ENCODE data around the gene KRI1. TPM values are rescaled to one million over a fixed set of nuclear protein-coding genes. Genes with fewer than 3 reads are reported as not detected.
"Not testable (repeated sequence)": the region's sequence is repeated elsewhere in the genome, so short reads cannot be mapped to it uniquely, and the experiment has no call there.

KRI1 gene
- total RNA-seq, 8 experiments from 2014 or later = 6.8 to 44.1 (median 12.1) TPM

DNA sequence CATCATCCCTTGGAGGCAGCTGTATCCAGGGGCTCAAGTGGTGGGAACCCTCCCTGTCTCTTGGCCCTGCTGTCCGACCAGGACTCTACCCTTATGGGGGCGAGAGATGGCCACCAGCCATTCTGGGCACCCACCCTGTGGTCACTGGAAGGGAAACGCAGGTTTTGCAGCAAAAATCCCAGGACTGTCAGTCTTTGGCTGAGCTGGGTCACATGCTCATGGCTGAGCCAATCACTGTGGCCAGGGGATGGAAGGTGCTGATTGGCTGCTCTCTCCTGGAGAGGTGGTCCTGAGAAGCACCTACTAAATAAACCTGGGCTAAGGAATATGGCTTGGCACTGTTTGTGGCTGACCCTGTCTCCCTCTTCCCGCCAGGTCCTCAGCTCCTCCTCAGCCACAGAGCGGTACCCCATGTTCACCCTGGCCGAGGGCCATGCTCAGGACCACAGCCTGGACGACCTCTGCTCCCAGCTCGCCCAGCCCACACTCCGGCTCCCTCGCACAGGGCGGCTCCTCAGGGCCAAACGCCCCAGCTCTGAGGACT is 13.2 kb downstream of the KRI1 start:
- WGBS, 10 experiments = 73 to 100% (median 91%) methylated on average over 1 to 3 of the region's 12 CpGs; no CpG with 5 or more reads in 4 of the 10 experiments
- no peaks in the 10 kb centered on the region for H3K4me1 ChIP-seq (replicated peaks in 1 of 2)
- H3K4me3 ChIP-seq = no peak overlapping the region
- in situ Hi-C loops (cut with MboI; ENCODE audit: low pct_unique_long_range_greater_than_20kb in 2 of 9, low sequenced_read_pairs in 9 of 9, unreplicated experiment in 9 of 9) = no loop called here
- peak; percentile 16 to 68 (median 42) for ATAC-seq (replicated peaks in 6 of 8)
- no peak overlapping the region for H3K27ac ChIP-seq

GRCh38 chr19:10551698-10552301 is 14.0 kb downstream of the KRI1 start:
- H3K4me1 ChIP-seq (replicated peaks in 1 of 2) = no peaks in the 10 kb centered on the region
- ATAC-seq (replicated peaks in 6 of 8) = peak in 5 of 8 experiments; percentile 3 to 47 (median 13)
- no peak overlapping the region for H3K4me3 ChIP-seq
- WGBS, 10 experiments = 92 to 100% methylated on average over 1 to 4 of the region's 12 CpGs; no CpG with 5 or more reads in 8 of the 10 experiments
- H3K27ac ChIP-seq = no peak overlapping the region
- in situ Hi-C loops (cut with MboI; ENCODE audit: low pct_unique_long_range_greater_than_20kb in 2 of 9, low sequenced_read_pairs in 9 of 9, unreplicated experiment in 9 of 9) = no loop called here

GRCh38 chr19:10551006-10551405 is 14.8 kb downstream of the KRI1 start:
- ATAC-seq (replicated peaks in 6 of 8); H3K4me1 ChIP-seq (replicated peaks in 1 of 2); H3K27ac ChIP-seq; H3K4me3 ChIP-seq; in situ Hi-C loops (cut with MboI; ENCODE audit: low pct_unique_long_range_greater_than_20kb in 2 of 9, low sequenced_read_pairs in 9 of 9, unreplicated experiment in 9 of 9): not testable (repeated sequence)
- 83 to 100% (median 95%) methylated on average over 1 to 4 of the region's 9 CpGs; no CpG with 5 or more reads in 5 of the 10 experiments for WGBS, 10 experiments

- Histone ChIP-seq H3K4me3 (no peak overlapping the region), H3K4me1 (replicated peaks in 1 of 2) (no peaks in the 10 kb centered on the region), H3K27ac (no peak overlapping the region)
- no peak for ATAC-seq (replicated peaks in 6 of 8)
- 92 to 100% (median 100%) methylated on average over 2 to 4 of the region's 6 CpGs; no CpG with 5 or more reads in 5 of the 10 experiments for WGBS, 10 experiments
- in situ Hi-C loops (cut with MboI; ENCODE audit: low pct_unique_long_range_greater_than_20kb in 2 of 9, low sequenced_read_pairs in 9 of 9, unreplicated experiment in 9 of 9) = no loop called here
Measured at GRCh38 chr19:10550336-10550735, 15.5 kb downstream of the KRI1 start.

DNA sequence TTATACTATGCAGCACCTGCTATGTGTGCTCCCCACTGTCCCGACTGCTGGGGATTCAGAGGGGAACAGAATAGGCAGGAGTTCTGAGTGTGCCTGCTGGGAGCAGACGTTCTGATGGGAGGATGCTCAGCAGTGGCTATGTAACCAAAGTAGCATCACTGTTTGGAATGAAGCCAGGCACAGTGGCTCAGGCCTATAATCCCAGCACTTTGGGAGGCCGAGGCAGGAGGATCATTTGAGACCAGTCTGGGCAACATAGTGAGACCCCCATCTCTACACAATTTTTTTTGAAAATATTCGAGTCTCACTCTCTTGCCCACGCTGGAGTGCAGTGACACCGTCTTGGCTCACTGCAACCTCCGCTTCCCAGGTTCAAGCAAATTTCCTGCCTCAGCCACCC is 16.1 kb downstream of the KRI1 start:
- Histone ChIP-seq H3K4me1 (replicated peaks in 1 of 2) (peaks cover 2 to 4% of the 10 kb centered on the region in 2 donors), H3K4me3 (no peak overlapping the region), H3K27ac (no peak overlapping the region)
- no peak for ATAC-seq (replicated peaks in 6 of 8)
- in situ Hi-C loops (cut with MboI; ENCODE audit: low pct_unique_long_range_greater_than_20kb in 2 of 9, low sequenced_read_pairs in 9 of 9, unreplicated experiment in 9 of 9) = no loop called here
- WGBS, 10 experiments = 80 to 100% (median 83%) methylated on average over 1 to 2 of the region's 7 CpGs; no CpG with 5 or more reads in 7 of the 10 experiments

GRCh38 chr19:10548746-10549276 is 17.0 kb downstream of the KRI1 start:
- in situ Hi-C loops (cut with MboI; ENCODE audit: low pct_unique_long_range_greater_than_20kb in 2 of 9, low sequenced_read_pairs in 9 of 9, unreplicated experiment in 9 of 9) = no loop called here
- H3K4me1 ChIP-seq (replicated peaks in 1 of 2) = peaks cover 6 to 8% of the 10 kb centered on the region in 2 donors
- no peak overlapping the region for H3K27ac ChIP-seq
- WGBS, 10 experiments = 93 to 100% (median 100%) methylated on average over 2 to 5 of the region's 18 CpGs; no CpG with 5 or more reads in 5 of the 10 experiments
- ATAC-seq (replicated peaks in 6 of 8) = no peak
- no peak overlapping the region for H3K4me3 ChIP-seq

GRCh38 chr19:10546817-10547216 is 19.0 kb downstream of the KRI1 start:
- in situ Hi-C loops (cut with MboI; ENCODE audit: low pct_unique_long_range_greater_than_20kb in 2 of 9, low sequenced_read_pairs in 9 of 9, unreplicated experiment in 9 of 9) = no loop called here
- WGBS, 10 experiments = 90 to 100% methylated on average over 2 to 3 of the region's 17 CpGs; no CpG with 5 or more reads in 8 of the 10 experiments

GRCh38 chr19:10544753-10545251 is 21.0 kb downstream of the KRI1 start:
- no peak for ATAC-seq (replicated peaks in 6 of 8)
- no peak overlapping the region for H3K27ac ChIP-seq

More at GRCh38 chr19:10546817-10547216, 19.0 kb downstream of the KRI1 start:
- Histone ChIP-seq H3K4me1 (replicated peaks in 1 of 2) (peaks cover 6 to 8% of the 10 kb centered on the region in 2 donors), H3K4me3 (no peak overlapping the region), H3K27ac (no peak overlapping the region)
- ATAC-seq (replicated peaks in 6 of 8) = no peak

DNA sequence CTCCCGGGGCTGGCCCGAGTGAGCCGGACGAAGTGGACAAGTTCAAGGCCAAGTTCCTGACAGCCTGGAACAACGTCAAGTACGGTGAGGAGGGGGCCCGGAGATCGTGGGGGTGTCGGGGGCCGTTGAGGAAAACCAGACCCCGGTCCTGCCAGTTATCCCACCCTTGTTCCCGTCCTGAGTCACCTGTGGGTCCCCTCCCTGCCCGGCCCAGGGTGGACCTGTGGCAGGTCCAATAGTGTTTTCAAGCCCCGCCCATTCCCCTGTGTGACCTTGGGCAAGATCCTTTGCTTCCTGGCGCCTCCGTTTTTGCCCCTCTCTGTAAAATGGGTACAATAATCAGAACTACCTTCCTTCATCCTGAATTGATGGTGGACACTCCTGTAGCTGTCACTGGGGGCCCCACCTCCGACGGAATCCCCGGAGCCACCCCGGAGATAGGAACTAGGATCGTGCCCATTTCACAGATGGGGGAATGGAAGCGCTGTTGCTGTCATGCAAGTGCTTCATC is 21.5 kb downstream of the KRI1 start:
- Histone ChIP-seq H3K4me1 (replicated peaks in 1 of 2) (peaks cover 6 to 8% of the 10 kb centered on the region in 2 donors), H3K27ac (peak overlapping the region; percentile 73 to 86), H3K4me3 (peak overlapping the region; percentile 87 to 97 (median 96))
- WGBS, 10 experiments = 17 to 82% (median 80%) methylated on average over 1 to 4 of the region's 22 CpGs; no CpG with 5 or more reads in 7 of the 10 experiments
- in situ Hi-C loops (cut with MboI; ENCODE audit: low pct_unique_long_range_greater_than_20kb in 2 of 9, low sequenced_read_pairs in 9 of 9, unreplicated experiment in 9 of 9) = no loop called here
- ATAC-seq (replicated peaks in 6 of 8) = peak in 5 of 8 experiments; percentile 2 to 24 (median 7)

More at GRCh38 chr19:10544753-10545251, 21.0 kb downstream of the KRI1 start:
- 0 to 74% (median 60%) methylated on average over 1 to 7 of the region's 23 CpGs; no CpG with 5 or more reads in 7 of the 10 experiments for WGBS, 10 experiments
- H3K4me3 ChIP-seq = peak overlapping the region; percentile 87 to 97 (median 96)
- in situ Hi-C loops (cut with MboI; ENCODE audit: low pct_unique_long_range_greater_than_20kb in 2 of 9, low sequenced_read_pairs in 9 of 9, unreplicated experiment in 9 of 9) = no loop called here
- H3K4me1 ChIP-seq (replicated peaks in 1 of 2) = peaks cover 6 to 8% of the 10 kb centered on the region in 2 donors

GRCh38 chr19:10543420-10544241 is 22.2 kb downstream of the KRI1 start, which contains the start of gene ATG4D:
Gene ATG4D (plus strand): TSS chr19:10543904. CDS start chr19:10544091, 187 bp downstream.
- peak; percentile 82 to 92 (median 85) for ATAC-seq (replicated peaks in 6 of 8)
- Histone ChIP-seq H3K27ac (peak within 1 kb of the TSS; percentile 73 to 86), H3K4me1 (replicated peaks in 1 of 2) (peaks cover 6 to 8% of the 10 kb centered on the region in 2 donors), H3K4me3 (peak within 1 kb of the TSS; percentile 87 to 97 (median 96))
- in situ Hi-C loops (cut with MboI; ENCODE audit: low pct_unique_long_range_greater_than_20kb in 2 of 9, low sequenced_read_pairs in 9 of 9, unreplicated experiment in 9 of 9) = no loop called here
- WGBS, 10 experiments = 39 to 50% (median 50%) methylated on average over 1 to 3 of the region's 79 CpGs; no CpG with 5 or more reads in 7 of the 10 experiments

DNA sequence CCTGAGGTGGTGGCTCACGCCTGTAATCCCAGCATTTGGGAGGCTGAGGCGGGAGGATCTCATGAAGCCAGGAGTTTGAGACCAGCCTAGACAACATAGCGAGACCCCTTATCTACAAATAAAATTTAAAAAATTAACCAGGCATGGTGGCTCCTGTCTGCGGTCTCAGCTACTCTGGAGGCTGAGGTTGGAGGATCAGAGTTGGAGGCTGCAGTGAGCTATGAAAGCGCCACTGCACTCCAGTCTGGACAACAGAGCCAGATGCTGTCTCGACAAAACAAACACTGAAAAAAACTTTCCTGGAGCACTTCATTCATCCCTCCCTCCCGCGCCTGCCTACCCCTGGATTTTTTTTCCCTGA is 22.8 kb downstream of the KRI1 start:
- ATAC-seq (replicated peaks in 6 of 8) = no peak
- H3K27ac ChIP-seq = no peak overlapping the region

GRCh38 chr19:10539016-10539415 is 26.8 kb downstream of the KRI1 start:
- H3K4me3 ChIP-seq; H3K27ac ChIP-seq; H3K4me1 ChIP-seq (replicated peaks in 1 of 2); ATAC-seq (replicated peaks in 6 of 8); in situ Hi-C loops (cut with MboI; ENCODE audit: low pct_unique_long_range_greater_than_20kb in 2 of 9, low sequenced_read_pairs in 9 of 9, unreplicated experiment in 9 of 9): not testable (repeated sequence)
- 67 to 100% methylated on average over 1 to 2 of the region's 9 CpGs; no CpG with 5 or more reads in 8 of the 10 experiments for WGBS, 10 experiments

More for the DNA sequence above, 22.8 kb downstream of the KRI1 start:
- in situ Hi-C loops (cut with MboI; ENCODE audit: low pct_unique_long_range_greater_than_20kb in 2 of 9, low sequenced_read_pairs in 9 of 9, unreplicated experiment in 9 of 9) = no loop called here
- WGBS, 10 experiments = 17 to 100% (median 71%) methylated on average over 1 to 7 of the region's 8 CpGs; no CpG with 5 or more reads in 3 of the 10 experiments
- peak overlapping the region; percentile 87 to 97 (median 96) for H3K4me3 ChIP-seq
- H3K4me1 ChIP-seq (replicated peaks in 1 of 2) = peaks cover 6 to 8% of the 10 kb centered on the region in 2 donors
